Measurements from ENCODE around the gene SPATA13.

DNA sequence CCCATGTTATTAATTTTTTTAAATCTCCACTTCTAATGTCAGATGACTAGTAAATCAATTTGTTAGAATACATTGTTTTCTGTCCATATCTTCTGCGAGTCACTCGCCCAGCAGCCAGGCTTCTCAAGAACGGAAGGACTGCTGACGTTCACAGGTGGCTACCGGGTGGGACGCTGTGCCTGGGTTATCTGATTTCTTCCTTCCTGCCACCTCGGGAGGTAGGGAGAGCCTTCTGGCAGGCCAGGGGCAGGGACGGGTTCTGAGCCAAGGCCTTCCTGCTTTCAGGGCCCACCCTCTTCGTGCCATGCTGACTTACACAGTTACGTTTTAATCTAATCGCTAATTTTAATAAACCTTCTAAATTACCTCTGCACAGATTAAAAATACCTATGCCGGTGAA lies 140.9 kb downstream of the SPATA13 start:
- TF ChIP-seq CTCF (IDR thresholded peaks at IDR 0.05; ENCODE audit: borderline replicate concordance, extremely low read depth, low read length, poor library complexity, severe bottlenecking) (no peak), EZH2 (IDR thresholded peaks at IDR 0.05; ENCODE audit: borderline replicate concordance, low read depth, low read length, severe bottlenecking) (no peak)

Measured in DND-41 (cell line).